ENCODE data around the gene KCNIP4. TPM values are rescaled to one million over a fixed set of nuclear protein-coding genes. Genes with fewer than 3 reads are reported as not detected.

Gene KCNIP4
- total and polyA plus RNA-seq, 2 donors (not counting 1 experiment from before 2014, with no cell fraction given) = not detected

DNA sequence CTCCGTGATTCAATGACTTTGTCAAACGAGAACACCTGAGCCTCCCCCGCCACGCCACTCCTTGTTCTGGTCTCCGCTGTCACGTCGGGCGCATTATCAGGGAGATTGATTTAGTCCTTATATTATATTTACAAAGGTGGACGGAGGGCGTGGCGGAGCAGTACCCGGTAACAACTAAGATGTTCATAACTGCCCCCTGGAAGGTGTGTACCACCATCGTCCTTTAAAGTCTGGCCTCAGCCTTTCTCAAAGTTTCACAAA lies 964.1 kb downstream of the KCNIP4 start:
- POLR2A ChIA-PET = no interaction called here
- Histone ChIP-seq H2AFZ (ENCODE audit: insufficient read depth, low read depth, low read length, poor library complexity, severe bottlenecking) (no peak overlapping the region), H3K4me3 (ENCODE audit: control extremely low read depth in 1 of 5, extremely low read depth in 1 of 5, insufficient read depth in 1 of 5, low read depth in 2 of 5, low read length in 4 of 5) (no peak overlapping the region), H3K4me1 (ENCODE audit: control insufficient read depth in 2 of 2, insufficient read depth in 2 of 2, low read length in 2 of 2) (no peaks in the 10 kb centered on the region), H3K27me3 (replicated peaks in 1 of 4; ENCODE audit: control extremely low read depth in 1 of 4, control insufficient read depth in 3 of 4, insufficient read depth in 4 of 4, low read length in 3 of 4) (no peaks in the 10 kb centered on the region), H4K20me1 (ENCODE audit: control insufficient read depth, insufficient read depth, low read length, poor library complexity, severe bottlenecking) (no peaks in the 10 kb centered on the region), H3K27ac (ENCODE audit: low read length in 2 of 2) (no peak overlapping the region), H3K9ac (ENCODE audit: low read length) (no peak overlapping the region), H3K79me2 (ENCODE audit: control insufficient read depth, insufficient read depth, low read length) (no peaks in the 10 kb centered on the region), H3K4me2 (replicated peaks; ENCODE audit: low read depth, low read length, poor library complexity, severe bottlenecking) (no peak overlapping the region), H3K9me3 (ENCODE audit: control extremely low read depth in 1 of 3, control insufficient read depth in 2 of 3, insufficient read depth in 1 of 3, low read length in 2 of 3) (peaks cover 0 to 8% (median 1%) of the 10 kb centered on the region in 3 donors), H3K36me3 (replicated peaks in 1 of 2; ENCODE audit: control extremely low read depth in 1 of 2, control insufficient read depth in 1 of 2, extremely low read depth in 1 of 2, insufficient read depth in 2 of 2, low read length in 1 of 2) (no peaks in the 10 kb centered on the region)
- no peak for ATAC-seq (ENCODE audit: low read depth)
- no peaks in the 10 kb centered on the region for H3K27me3 Mint-ChIP-seq
- no peak for TF ChIP-seq CTCF (IDR thresholded peaks at IDR 0.05)
- TF ChIP-seq EZH2 (IDR thresholded peaks at IDR 0.05; ENCODE audit: borderline replicate concordance, insufficient read depth, low read depth, low read length, poor library complexity, severe bottlenecking) = no peak
- no peaks in the 10 kb centered on the region for H3K4me1 Mint-ChIP-seq
- 78% methylated on average over 6 of the region's 13 CpGs for WGBS (ENCODE audit: insufficient coverage)
- intact Hi-C loops (cut with micrococcal nuclease) = no loop called here
- no peak for DNase-seq
- no peaks in the 10 kb centered on the region for H3K9me3 Mint-ChIP-seq (ENCODE audit: insufficient read depth)
- no peak overlapping the region for H3K4me3 Mint-ChIP-seq
- CTCF ChIA-PET = no interaction called here
- H3K27ac Mint-ChIP-seq = no peak overlapping the region

DNA sequence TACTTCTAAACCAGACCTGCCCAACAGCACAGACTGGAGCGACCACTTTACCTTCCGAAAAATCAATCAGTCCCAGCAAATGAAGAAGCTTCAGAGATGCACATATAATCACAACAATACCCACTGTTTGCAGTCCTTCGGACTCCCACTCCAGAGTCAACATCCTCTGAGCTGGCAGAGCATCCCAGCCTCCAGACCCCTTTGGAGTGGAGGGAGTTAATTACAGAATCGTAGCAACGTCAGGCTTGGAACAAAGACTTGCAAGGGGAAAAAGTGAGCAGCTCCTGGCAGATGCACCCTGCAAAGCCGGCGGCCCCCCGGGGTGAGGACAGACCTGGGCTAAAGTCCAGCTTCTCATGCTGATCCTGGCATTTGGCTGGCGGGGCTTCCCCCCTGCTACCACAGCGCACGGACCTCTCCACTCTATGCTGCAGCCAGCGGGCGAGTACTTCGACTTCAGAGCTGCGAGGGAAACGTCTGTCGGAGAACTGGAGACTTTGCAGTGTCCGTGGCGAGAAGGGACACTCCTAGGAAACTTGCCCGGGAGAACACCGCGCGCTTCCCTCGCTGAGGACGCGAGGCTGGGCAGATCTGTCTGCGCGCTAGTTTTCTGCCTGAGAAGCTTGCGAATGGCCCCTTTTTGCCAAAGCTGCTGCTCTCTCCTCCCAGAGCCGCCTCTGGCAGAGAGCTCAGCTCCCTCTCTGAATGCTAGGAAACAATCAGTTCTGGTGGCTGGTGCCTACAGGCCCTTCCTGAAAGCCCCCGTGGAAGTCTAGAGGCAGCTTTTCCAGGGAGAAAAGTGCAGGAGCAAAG lies 964.6 kb downstream of the KCNIP4 start:
- no peaks in the 10 kb centered on the region for H3K4me1 Mint-ChIP-seq
- peaks cover 0 to 8% (median 1%) of the 10 kb centered on the region in 3 donors for H3K9me3 ChIP-seq (ENCODE audit: control extremely low read depth in 1 of 3, control insufficient read depth in 2 of 3, insufficient read depth in 1 of 3, low read length in 2 of 3)
- WGBS (ENCODE audit: insufficient coverage) = 20% methylated on average over 29 of the region's 31 CpGs
- ATAC-seq (ENCODE audit: low read depth) = no peak
- POLR2A ChIA-PET = no interaction called here
- H3K27me3 ChIP-seq (replicated peaks in 1 of 4; ENCODE audit: control extremely low read depth in 1 of 4, control insufficient read depth in 3 of 4, insufficient read depth in 4 of 4, low read length in 3 of 4) = no peaks in the 10 kb centered on the region
- no peaks in the 10 kb centered on the region for H3K4me1 ChIP-seq (ENCODE audit: control insufficient read depth in 2 of 2, insufficient read depth in 2 of 2, low read length in 2 of 2)
- CTCF ChIA-PET = no interaction called here
- no peak overlapping the region for H2AFZ ChIP-seq (ENCODE audit: insufficient read depth, low read depth, low read length, poor library complexity, severe bottlenecking)
- no peak overlapping the region for H3K4me2 ChIP-seq (replicated peaks; ENCODE audit: low read depth, low read length, poor library complexity, severe bottlenecking)
- no peak for DNase-seq
- no peak overlapping the region for H3K27ac ChIP-seq (ENCODE audit: low read length in 2 of 2)
- TF ChIP-seq CTCF (IDR thresholded peaks at IDR 0.05) = no peak
- no peak for TF ChIP-seq EZH2 (IDR thresholded peaks at IDR 0.05; ENCODE audit: borderline replicate concordance, insufficient read depth, low read depth, low read length, poor library complexity, severe bottlenecking)
- no peak overlapping the region for H3K27ac Mint-ChIP-seq
- intact Hi-C loops (cut with micrococcal nuclease) = no loop called here
- no peak overlapping the region for H3K4me3 ChIP-seq (ENCODE audit: control extremely low read depth in 1 of 5, extremely low read depth in 1 of 5, insufficient read depth in 1 of 5, low read depth in 2 of 5, low read length in 4 of 5)
- H3K27me3 Mint-ChIP-seq = no peaks in the 10 kb centered on the region
- no peak overlapping the region for H3K4me3 Mint-ChIP-seq
- H3K36me3 ChIP-seq (replicated peaks in 1 of 2; ENCODE audit: control extremely low read depth in 1 of 2, control insufficient read depth in 1 of 2, extremely low read depth in 1 of 2, insufficient read depth in 2 of 2, low read length in 1 of 2) = no peaks in the 10 kb centered on the region
- no peaks in the 10 kb centered on the region for H3K79me2 ChIP-seq (ENCODE audit: control insufficient read depth, insufficient read depth, low read length)
- no peaks in the 10 kb centered on the region for H4K20me1 ChIP-seq (ENCODE audit: control insufficient read depth, insufficient read depth, low read length, poor library complexity, severe bottlenecking)
- no peak overlapping the region for H3K9ac ChIP-seq (ENCODE audit: low read length)
- no peaks in the 10 kb centered on the region for H3K9me3 Mint-ChIP-seq (ENCODE audit: insufficient read depth)
